DLD1 (cell line): ENCODE results near the gene MRPS25.
"Not testable (repeated sequence)": the region's sequence is repeated elsewhere in the genome, so short reads cannot be mapped to it uniquely, and the experiment has no call there.

Experiments
- in situ Hi-C: cut with HindIII; loops from 2 replicates; pipeline ENCODE4 v1.10.0; 2017; ENCODE audit warnings: low sequenced_read_pairs

MRPS25 gene

GRCh38 chr3:15044326-15044725 lies 20.8 kb downstream of the MRPS25 start:
- in situ Hi-C loops: no loop called here

- in situ Hi-C loops: no loop called here
Observed at GRCh38 chr3:15043408-15044171, 21.5 kb downstream of the MRPS25 start.

GRCh38 chr3:15042936-15043335 lies 22.2 kb downstream of the MRPS25 start:
- in situ Hi-C loops: no loop called here

GRCh38 chr3:15041950-15042349 lies 23.2 kb downstream of the MRPS25 start:
- in situ Hi-C loops: no loop called here

GRCh38 chr3:15040844-15041243 lies 24.3 kb downstream of the MRPS25 start:
- in situ Hi-C loops: no loop called here

GRCh38 chr3:15038306-15038705 lies 26.8 kb downstream of the MRPS25 start:
- in situ Hi-C loops: no loop called here

GRCh38 chr3:15033103-15033502 lies 32.0 kb downstream of the MRPS25 start:
- in situ Hi-C loops: no loop called here

GRCh38 chr3:15032650-15033049 lies 32.5 kb downstream of the MRPS25 start:
- in situ Hi-C loops: no loop called here

- in situ Hi-C loops: no loop called here
Observed at GRCh38 chr3:15029625-15030024, 35.5 kb downstream of the MRPS25 start.

- in situ Hi-C loops: no loop called here
Observed at GRCh38 chr3:15023719-15024118, 41.4 kb downstream of the MRPS25 start.

- in situ Hi-C loops: no loop called here
Observed at GRCh38 chr3:15023249-15023648, 41.9 kb downstream of the MRPS25 start.

GRCh38 chr3:15017191-15017590 lies 47.9 kb downstream of the MRPS25 start:
- in situ Hi-C loops: no loop called here

- in situ Hi-C loops: no loop called here
Observed at GRCh38 chr3:15015456-15015855, 49.7 kb downstream of the MRPS25 start.

GRCh38 chr3:15014606-15015328 lies 50.3 kb downstream of the MRPS25 start:
- in situ Hi-C loops: no loop called here

GRCh38 chr3:15011174-15011573 lies 53.9 kb downstream of the MRPS25 start:
- in situ Hi-C loops: no loop called here

GRCh38 chr3:15010664-15011063 lies 54.5 kb downstream of the MRPS25 start:
- in situ Hi-C loops: no loop called here

- in situ Hi-C loops: no loop called here
Observed at GRCh38 chr3:15009167-15009566, 55.9 kb downstream of the MRPS25 start.

GRCh38 chr3:15007681-15008141 lies 57.4 kb downstream of the MRPS25 start:
- in situ Hi-C loops: no loop called here

GRCh38 chr3:14999182-14999581 lies 65.9 kb downstream of the MRPS25 start:
- in situ Hi-C loops: not testable (repeated sequence)
